HEK293 (cell line): ENCODE results near the gene IFNW1.
"Not testable (repeated sequence)": the region's sequence is repeated elsewhere in the genome, so short reads cannot be mapped to it uniquely, and the experiment has no call there.

Source experiments
- GLI4 ChIP-seq: fragments of 450-650 bp; formaldehyde crosslinking; IDR thresholded peaks from 2 replicates; pipeline ENCODE4 v1.5.1; 2016; ENCODE audit warnings: missing biosample characterization, missing genetic modification characterization
- PRDM1 ChIP-seq: fragments of 450-650 bp; formaldehyde crosslinking; IDR thresholded peaks from 2 replicates; pipeline ENCODE4; 2016; ENCODE audit warnings: missing biosample characterization, missing genetic modification characterization
- TCF7L2 ChIP-seq: IDR thresholded peaks from 2 replicates; pipeline ENCODE4 v1.6.1; 2011; ENCODE audit warnings: low read depth, mild to moderate bottlenecking, inconsistent platforms, low read length, moderate library complexity, borderline replicate concordance
- YY1 ChIP-seq: fragments of 450-650 bp; formaldehyde crosslinking; IDR thresholded peaks from 2 replicates; pipeline ENCODE4 v1.5.1; 2018; ENCODE audit warnings: missing biosample characterization, missing genetic modification characterization
- ZBTB26 ChIP-seq: fragments of 450-650 bp; formaldehyde crosslinking; optimal IDR thresholded peaks from 2 replicates; pipeline ENCODE3; 2016; ENCODE audit warnings: missing biosample characterization, mild to moderate bottlenecking, missing genetic modification characterization
- ZFP69B ChIP-seq: fragments of 450-650 bp; formaldehyde crosslinking; IDR thresholded peaks from 2 replicates; pipeline ENCODE4 v1.5.1; 2016; ENCODE audit warnings: missing biosample characterization, missing genetic modification characterization
- TF ChIP-seq, protein P1 (sequence below): fragments of 450-650 bp; formaldehyde crosslinking; IDR thresholded peaks from 2 replicates; pipeline ENCODE4 v1.5.1; 2016; ENCODE audit warnings: missing biosample characterization, missing genetic modification characterization
- TF ChIP-seq, protein P2 (sequence below): fragments of 450-650 bp; formaldehyde crosslinking; IDR thresholded peaks from 2 replicates; pipeline ENCODE4 v1.5.1; 2017; ENCODE audit warnings: missing biosample characterization, missing genetic modification characterization

- TF ChIP-seq, protein P1, sequence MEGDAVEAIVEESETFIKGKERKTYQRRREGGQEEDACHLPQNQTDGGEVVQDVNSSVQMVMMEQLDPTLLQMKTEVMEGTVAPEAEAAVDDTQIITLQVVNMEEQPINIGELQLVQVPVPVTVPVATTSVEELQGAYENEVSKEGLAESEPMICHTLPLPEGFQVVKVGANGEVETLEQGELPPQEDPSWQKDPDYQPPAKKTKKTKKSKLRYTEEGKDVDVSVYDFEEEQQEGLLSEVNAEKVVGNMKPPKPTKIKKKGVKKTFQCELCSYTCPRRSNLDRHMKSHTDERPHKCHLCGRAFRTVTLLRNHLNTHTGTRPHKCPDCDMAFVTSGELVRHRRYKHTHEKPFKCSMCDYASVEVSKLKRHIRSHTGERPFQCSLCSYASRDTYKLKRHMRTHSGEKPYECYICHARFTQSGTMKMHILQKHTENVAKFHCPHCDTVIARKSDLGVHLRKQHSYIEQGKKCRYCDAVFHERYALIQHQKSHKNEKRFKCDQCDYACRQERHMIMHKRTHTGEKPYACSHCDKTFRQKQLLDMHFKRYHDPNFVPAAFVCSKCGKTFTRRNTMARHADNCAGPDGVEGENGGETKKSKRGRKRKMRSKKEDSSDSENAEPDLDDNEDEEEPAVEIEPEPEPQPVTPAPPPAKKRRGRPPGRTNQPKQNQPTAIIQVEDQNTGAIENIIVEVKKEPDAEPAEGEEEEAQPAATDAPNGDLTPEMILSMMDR, result not testable (repeated sequence)
- TF ChIP-seq ZBTB26 (tag by site-specific recombination); GLI4 (tag by site-specific recombination); ZFP69B (tag by site-specific recombination); YY1 (tag by site-specific recombination); PRDM1 (tag by site-specific recombination); TCF7L2: not testable (repeated sequence)
- TF ChIP-seq, protein P2, sequence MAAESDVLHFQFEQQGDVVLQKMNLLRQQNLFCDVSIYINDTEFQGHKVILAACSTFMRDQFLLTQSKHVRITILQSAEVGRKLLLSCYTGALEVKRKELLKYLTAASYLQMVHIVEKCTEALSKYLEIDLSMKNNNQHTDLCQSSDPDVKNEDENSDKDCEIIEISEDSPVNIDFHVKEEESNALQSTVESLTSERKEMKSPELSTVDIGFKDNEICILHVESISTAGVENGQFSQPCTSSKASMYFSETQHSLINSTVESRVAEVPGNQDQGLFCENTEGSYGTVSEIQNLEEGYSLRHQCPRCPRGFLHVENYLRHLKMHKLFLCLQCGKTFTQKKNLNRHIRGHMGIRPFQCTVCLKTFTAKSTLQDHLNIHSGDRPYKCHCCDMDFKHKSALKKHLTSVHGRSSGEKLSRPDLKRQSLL (tag by site-specific recombination), result not testable (repeated sequence)
Measured at GRCh38 chr9:21166560-21166959, 24.9 kb upstream of the IFNW1 start, which contains the start of gene IFNA21.
